HEK293T (cell line): ENCODE results near the gene MYPOP.

Experiments
- CTCF ChIA-PET: fragments of 350-600 bp; formaldehyde crosslinking; extraction: SDS; loops from one replicate; lab custom pipeline; 2021; ENCODE audit warnings: antibody characterized with exemption, inconsistent platforms; lab: Yijun Ruan, JAX
- POLR2A ChIA-PET: fragments of 350-600 bp; formaldehyde crosslinking; extraction: SDS; loops from one replicate; lab custom pipeline; 2020; ENCODE audit warnings: antibody characterized with exemption, inconsistent platforms; lab: Yijun Ruan, JAX
- DNase-seq: peaks from one replicate; pipeline ENCODE4 v3.0.0; 2012; ENCODE audit warnings: mixed read lengths; ENCODE audit errors: extremely low spot score
- ARNT ChIP-seq: fragments of 450-650 bp; IDR thresholded peaks from 2 replicates; pipeline ENCODE4 v1.6.1; 2017; ENCODE audit warnings: mild to moderate bottlenecking
- BHLHE40 ChIP-seq: fragments of 450-650 bp; IDR thresholded peaks from 2 replicates; pipeline ENCODE4 v1.6.1; 2016; ENCODE audit warnings: mild to moderate bottlenecking, moderate library complexity, borderline replicate concordance
- CTBP1 ChIP-seq: fragments of 450-650 bp; IDR thresholded peaks from 2 replicates; pipeline ENCODE4 v1.6.1; 2016; ENCODE audit warnings: borderline replicate concordance
- ELF4 ChIP-seq: fragments of 450-650 bp; IDR thresholded peaks from 2 replicates; pipeline ENCODE4 v1.6.1; 2017; ENCODE audit warnings: antibody characterized with exemption
- FOXA1 ChIP-seq: fragments of 450-650 bp; IDR thresholded peaks from 2 replicates; pipeline ENCODE4 v1.6.1; 2016; ENCODE audit warnings: mild to moderate bottlenecking
- FOXK2 ChIP-seq: fragments of 450-650 bp; IDR thresholded peaks from 2 replicates; pipeline ENCODE4 v1.6.1; 2016; ENCODE audit warnings: mild to moderate bottlenecking
- FOXM1 ChIP-seq: fragments of 450-650 bp; IDR thresholded peaks from 2 replicates; pipeline ENCODE4 v1.6.1; 2017; ENCODE audit warnings: mild to moderate bottlenecking, borderline replicate concordance
- HDGF ChIP-seq: fragments of 450-650 bp; IDR thresholded peaks from 2 replicates; pipeline ENCODE4 v1.6.1; 2017; ENCODE audit warnings: antibody characterized with exemption, borderline replicate concordance
- L3MBTL2 ChIP-seq: fragments of 450-650 bp; conservative IDR thresholded peaks from 2 replicates; pipeline ENCODE4 v1.6.1; 2016; ENCODE audit warnings: mild to moderate bottlenecking
- LEF1 ChIP-seq: fragments of 450-650 bp; IDR thresholded peaks from 2 replicates; pipeline ENCODE4 v1.6.1; 2017; ENCODE audit warnings: mild to moderate bottlenecking, borderline replicate concordance
- NFRKB ChIP-seq: fragments of 450-650 bp; IDR thresholded peaks from 2 replicates; pipeline ENCODE4 v1.6.1; 2016; ENCODE audit warnings: mild to moderate bottlenecking, moderate library complexity
- SP1 ChIP-seq: fragments of 450-650 bp; IDR thresholded peaks from 2 replicates; pipeline ENCODE4 v1.6.1; 2017
- SUZ12 ChIP-seq: fragments of 450-650 bp; IDR thresholded peaks from 2 replicates; pipeline ENCODE4 v1.6.1; 2016; ENCODE audit warnings: mild to moderate bottlenecking
- TARDBP ChIP-seq: fragments of 450-650 bp; IDR thresholded peaks from 2 replicates; pipeline ENCODE4 v1.6.1; 2016
- ZNF384 ChIP-seq: fragments of 450-650 bp; IDR thresholded peaks from 2 replicates; pipeline ENCODE4 v1.6.1; 2016
- TF ChIP-seq, protein P1 (sequence below): fragments of 450-650 bp; IDR thresholded peaks from 2 replicates; pipeline ENCODE4 v1.6.1; 2016

The MYPOP gene

DNA sequence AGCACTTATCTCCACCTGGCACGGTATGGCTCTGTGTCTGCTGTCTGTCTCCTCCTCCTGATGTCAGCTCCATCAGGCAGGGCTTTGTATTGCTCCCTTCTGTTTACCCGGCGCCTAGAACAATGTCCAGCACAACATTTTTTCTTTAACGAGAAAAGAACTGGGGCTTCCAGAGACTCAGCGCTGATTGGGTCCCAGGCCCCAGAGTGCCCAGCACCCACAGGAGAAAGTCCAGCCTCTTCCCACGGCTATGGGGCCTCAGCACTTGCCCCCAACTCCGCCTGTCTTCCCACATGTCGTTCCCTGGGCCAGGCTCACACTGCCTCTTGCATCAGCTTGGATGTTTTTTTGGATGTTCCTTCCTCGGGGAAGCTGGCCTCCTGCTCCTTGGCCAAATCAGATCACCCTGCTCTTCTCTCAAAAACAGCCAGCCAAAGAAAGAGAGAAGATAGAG, 6.9 kb downstream of the MYPOP start:
- DNase-seq = no peak
- ChIA-PET POLR2A (no interaction called here), CTCF (no interaction called here)
- TF ChIP-seq FOXA1 = no peak
- no peak for TF ChIP-seq SP1
- TF ChIP-seq SUZ12 = no peak
- TF ChIP-seq ZNF384 = no peak
- TF ChIP-seq FOXK2 = no peak
- TF ChIP-seq TARDBP = no peak
- TF ChIP-seq NFRKB = no peak
- TF ChIP-seq BHLHE40 = no peak
- TF ChIP-seq CTBP1 = no peak
- no peak for TF ChIP-seq ARNT
- TF ChIP-seq, protein P1, sequence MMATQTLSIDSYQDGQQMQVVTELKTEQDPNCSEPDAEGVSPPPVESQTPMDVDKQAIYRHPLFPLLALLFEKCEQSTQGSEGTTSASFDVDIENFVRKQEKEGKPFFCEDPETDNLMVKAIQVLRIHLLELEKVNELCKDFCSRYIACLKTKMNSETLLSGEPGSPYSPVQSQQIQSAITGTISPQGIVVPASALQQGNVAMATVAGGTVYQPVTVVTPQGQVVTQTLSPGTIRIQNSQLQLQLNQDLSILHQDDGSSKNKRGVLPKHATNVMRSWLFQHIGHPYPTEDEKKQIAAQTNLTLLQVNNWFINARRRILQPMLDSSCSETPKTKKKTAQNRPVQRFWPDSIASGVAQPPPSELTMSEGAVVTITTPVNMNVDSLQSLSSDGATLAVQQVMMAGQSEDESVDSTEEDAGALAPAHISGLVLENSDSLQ = no peak
- TF ChIP-seq HDGF = no peak
- no peak for TF ChIP-seq FOXM1
- no peak for TF ChIP-seq LEF1
- TF ChIP-seq L3MBTL2 = no peak
- TF ChIP-seq ELF4 = no peak

DNA sequence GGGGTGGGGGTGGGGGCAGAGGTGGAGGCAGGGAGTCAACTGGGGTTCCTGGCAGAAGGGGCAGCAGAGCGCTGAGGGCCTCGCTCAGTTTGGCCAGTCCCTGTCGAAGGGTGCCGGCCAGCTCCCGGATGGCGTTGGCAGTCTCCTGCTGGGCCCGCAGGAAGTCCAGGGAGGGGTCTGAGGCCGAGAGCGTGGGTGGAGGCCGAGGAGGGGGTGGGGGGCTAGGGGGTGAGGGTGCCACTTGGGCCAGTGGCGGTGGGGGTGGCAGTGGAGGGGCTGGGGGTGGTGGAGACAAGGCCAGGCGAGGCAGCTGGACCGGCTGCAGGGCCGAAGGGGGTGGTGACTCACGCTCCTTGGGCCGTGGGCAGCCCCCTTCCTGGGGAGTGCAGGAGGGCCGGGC, 11.5 kb downstream of the MYPOP start:
- ChIA-PET CTCF (no interaction called here), POLR2A (interaction anchor here (3.1 kb wide), 1 partner anchor 12 kb away, joined by 19 read pairs; the partner anchor contains the start of gene MYPOP)
- no peak for DNase-seq
- TF ChIP-seq ZNF384 = no peak

DNA sequence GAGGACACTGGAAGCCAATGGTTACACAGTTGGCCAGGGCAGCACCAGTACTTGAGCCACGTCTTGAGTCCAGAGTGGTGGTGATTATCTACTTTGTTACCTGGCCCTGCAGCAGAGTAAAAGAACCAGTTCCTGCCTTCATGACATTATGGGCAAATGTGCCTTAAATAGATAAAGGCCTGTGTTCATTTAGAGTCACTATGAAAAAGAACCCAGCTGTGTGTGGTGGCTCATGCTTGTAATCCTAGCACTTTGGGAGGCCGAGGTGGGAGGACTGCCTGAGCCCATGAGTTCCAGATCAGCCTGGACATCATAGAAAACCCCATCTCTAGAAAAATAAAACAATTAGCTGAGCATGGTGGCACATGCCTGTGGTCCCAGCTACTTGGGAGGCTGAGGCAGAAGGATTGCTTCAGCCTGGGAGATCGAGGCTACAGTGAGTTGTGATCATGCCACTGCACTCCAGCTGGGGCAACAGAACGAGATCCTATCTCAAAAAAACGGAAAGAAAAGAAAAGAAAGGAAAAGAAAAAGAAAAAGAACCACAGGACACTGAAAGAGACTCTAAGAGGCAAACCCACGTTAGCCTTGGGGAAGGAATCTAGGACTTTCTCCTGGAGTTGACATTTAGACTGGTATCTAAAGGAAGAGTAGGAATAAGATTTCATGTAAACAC, 13.1 kb downstream of the MYPOP start:
- TF ChIP-seq NFRKB = no peak
- no peak for TF ChIP-seq FOXM1
- no peak for TF ChIP-seq CTBP1
- no peak for TF ChIP-seq FOXA1
- TF ChIP-seq BHLHE40 = no peak
- no peak for TF ChIP-seq ZNF384
- TF ChIP-seq ARNT = no peak
- TF ChIP-seq ELF4 = no peak
- no peak for TF ChIP-seq L3MBTL2
- TF ChIP-seq SP1 = no peak
- TF ChIP-seq LEF1 = no peak
- TF ChIP-seq TARDBP = no peak
- TF ChIP-seq, protein P1 = no peak
- no peak for TF ChIP-seq SUZ12
- TF ChIP-seq FOXK2 = no peak
- no peak for TF ChIP-seq HDGF
- POLR2A ChIA-PET = interaction anchor here (3.1 kb wide), 1 partner anchor 13 kb away, joined by 19 read pairs; the partner anchor contains the start of gene MYPOP
- no peak for DNase-seq
- CTCF ChIA-PET = no interaction called here

DNA sequence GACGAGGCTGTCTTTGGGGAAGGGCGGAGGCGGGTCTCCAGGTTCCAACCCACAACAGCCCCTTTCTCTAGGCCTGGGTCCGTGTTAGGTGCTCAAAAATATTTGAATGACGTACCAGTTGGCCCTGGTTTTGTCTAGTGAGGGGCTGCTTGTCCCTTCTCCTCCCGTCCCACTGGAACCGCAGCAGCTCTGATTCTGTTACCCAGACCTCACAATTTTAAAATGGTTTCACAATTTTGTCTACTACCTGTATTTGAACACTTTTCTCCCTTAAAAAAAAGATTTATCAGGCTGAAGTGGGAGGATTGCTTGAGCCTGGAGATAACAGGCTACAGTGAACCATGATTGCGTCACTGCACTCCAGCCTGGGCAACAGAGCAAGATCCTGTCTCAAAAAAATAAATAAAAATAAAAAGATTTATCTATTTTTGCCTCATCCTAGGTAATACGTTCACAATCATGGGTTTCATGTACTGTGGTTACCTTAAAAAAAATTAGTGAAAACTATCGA, 15.2 kb downstream of the MYPOP start:
- ChIA-PET CTCF (interaction anchor here (1.4 kb wide), 1 partner anchor 16 kb away, joined by 3 read pairs; no protein-coding TSS in a partner anchor), POLR2A (interaction anchor here (1.4 to 3.0 kb wide), 2 partner anchors 15 to 118 kb away, joined by 5 to 34 read pairs; partner anchors contain the start of genes MYPOP and SIX5)
- TF ChIP-seq NFRKB (no peak), SUZ12 (no peak), LEF1 (no peak), FOXM1 (no peak), L3MBTL2 (no peak), FOXK2 (no peak), ELF4 (no peak), HDGF (no peak)
- TF ChIP-seq, protein P1 = no peak
- no peak for DNase-seq

DNA sequence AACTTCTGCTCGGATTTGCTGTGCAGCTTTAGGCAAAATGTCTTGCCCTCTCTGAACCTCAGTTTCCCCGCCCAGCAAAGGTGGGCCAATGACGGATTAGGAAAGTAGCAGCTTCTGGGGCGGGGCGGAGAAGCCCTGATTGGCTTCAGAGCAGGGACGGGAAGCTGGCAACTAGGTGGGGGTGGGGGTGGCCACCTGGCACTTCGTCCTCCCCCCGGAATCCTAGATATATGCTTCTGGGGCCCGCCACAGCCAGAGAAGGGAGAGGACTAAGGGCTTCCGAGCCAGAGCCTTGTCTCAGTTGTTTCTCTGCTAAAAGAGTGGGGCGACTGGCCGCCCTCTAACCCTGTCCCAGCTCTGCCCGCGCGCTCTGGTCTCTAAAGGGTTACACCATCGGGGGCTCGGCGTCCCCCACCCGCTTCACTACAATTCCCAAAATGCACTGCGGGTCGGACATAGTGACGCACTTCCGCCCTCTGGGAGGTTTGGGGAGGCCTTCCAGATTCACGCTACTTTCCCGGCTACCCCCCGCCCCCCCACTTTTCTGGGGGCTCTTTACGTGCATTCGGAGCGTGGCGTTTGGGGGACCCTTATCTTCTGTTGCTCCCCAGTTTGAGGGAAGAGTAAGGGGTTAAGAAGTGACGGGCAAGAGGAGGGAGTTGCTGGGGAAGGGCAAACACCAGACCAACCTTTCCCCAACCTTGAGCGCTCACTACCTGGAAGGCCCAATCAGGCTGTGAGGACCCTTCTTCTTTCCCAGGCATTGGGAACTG, 15.8 kb downstream of the MYPOP start:
- ChIA-PET POLR2A (interaction anchor here (0.6 to 3.0 kb wide), 7 partner anchors 16 to 117 kb away, joined by 3 to 34 read pairs (median 5); partner anchors contain the start of genes CCDC61, FOXA3, MYPOP and SIX5), CTCF (no interaction called here)
- TF ChIP-seq FOXM1 (peak; percentile 92), SUZ12 (no peak)
- peak; percentile 87 for DNase-seq
